Measurements from ENCODE around the gene NANOS2. TPM values are rescaled to one million over a fixed set of nuclear protein-coding genes. Genes with fewer than 3 reads are reported as not detected.

NANOS2 gene
- polyA plus RNA-seq (2013, experiment 1 of 2; ENCODE audit: insufficient read length), result not detected
- not detected for polyA plus RNA-seq (2013, experiment 2 of 2; ENCODE audit: insufficient read length)

GRCh38 chr19:45913874-45914830 is at the start of gene NANOS2:
Gene NANOS2 (minus strand): TSS chr19:45914778. CDS start chr19:45914693, 85 bp downstream.
- DNase-seq, result no peak

- no peak for DNase-seq
These were observed 47.4 kb upstream of the NANOS2 start for GRCh38 chr19:45962021-45962420.

- no peak for DNase-seq
These were observed 46.1 kb upstream of the NANOS2 start for GRCh38 chr19:45960595-45961235.

GRCh38 chr19:45959517-45960025 is 45.0 kb upstream of the NANOS2 start:
- DNase-seq, result no peak

- no peak for DNase-seq
These were observed 44.4 kb upstream of the NANOS2 start for GRCh38 chr19:45958769-45959516.

- DNase-seq, result no peak
These were observed 43.7 kb upstream of the NANOS2 start for GRCh38 chr19:45958320-45958719.

- DNase-seq, result no peak
These were observed 41.5 kb upstream of the NANOS2 start for GRCh38 chr19:45955905-45956608.

- DNase-seq, result no peak
These were observed 39.6 kb upstream of the NANOS2 start for GRCh38 chr19:45954156-45954555.

- no peak for DNase-seq
These were observed 39.1 kb upstream of the NANOS2 start for GRCh38 chr19:45953676-45954075.

- DNase-seq, result peak; percentile 51
These were observed 38.3 kb upstream of the NANOS2 start for GRCh38 chr19:45952686-45953505.

- DNase-seq, result no peak
These were observed 37.7 kb upstream of the NANOS2 start for GRCh38 chr19:45952341-45952685.

- no peak for DNase-seq
These were observed 33.3 kb upstream of the NANOS2 start for GRCh38 chr19:45947926-45948325.

- no peak for DNase-seq
These were observed 25.9 kb upstream of the NANOS2 start for GRCh38 chr19:45940515-45940805.

- no peak for DNase-seq
These were observed 25.4 kb upstream of the NANOS2 start for GRCh38 chr19:45939792-45940514.

- no peak for DNase-seq
These were observed 24.2 kb upstream of the NANOS2 start for GRCh38 chr19:45938733-45939319.

- DNase-seq, result no peak
These were observed 20.7 kb upstream of the NANOS2 start for GRCh38 chr19:45935267-45935666.

- no peak for DNase-seq
These were observed 20.1 kb upstream of the NANOS2 start for GRCh38 chr19:45934551-45935230.

GRCh38 chr19:45933759-45934158 is 19.2 kb upstream of the NANOS2 start:
- DNase-seq, result no peak

- no peak for DNase-seq
These were observed 16.5 kb upstream of the NANOS2 start for GRCh38 chr19:45931055-45931454.

- no peak for DNase-seq
These were observed 14.7 kb upstream of the NANOS2 start for GRCh38 chr19:45929247-45929646.

Data from fibroblast of skin of back (primary cell).